Measurements from ENCODE around the gene MRPL23. TPM values are rescaled to one million over a fixed set of nuclear protein-coding genes. Genes with fewer than 3 reads are reported as not detected.

Gene MRPL23
- total and polyA plus RNA-seq, 2 of the 8 experiments (the other 6 are each of a cell fraction or from before 2014, with no cell fraction given) = 86.4 to 244 TPM

- TF ChIP-seq BACH1 (IDR thresholded peaks at IDR 0.05; ENCODE audit: low read length) (no peak), SP2 (IDR thresholded peaks at IDR 0.05; ENCODE audit: low read length) (no peak), GABPA (IDR thresholded peaks at IDR 0.05; ENCODE audit: borderline replicate concordance, insufficient read depth, low read length) (no peak)
Observed at GRCh38 chr11:1990872-1991578, 43.9 kb downstream of the MRPL23 start (continued).

Data from H1 (cell line).